PC-9 (cell line): ENCODE results near the gene CXCR5. TPM values are rescaled to one million over a fixed set of nuclear protein-coding genes. Genes with fewer than 3 reads are reported as not detected.

ENCODE experiments used
- BruUV-seq: library from RNA; stranded (reverse); fragments of 400-500 nt; replicated peaks from 2 replicates; lab custom pipeline; 2021; lab: Mats Ljungman, UMichigan
- CTCF ChIA-PET: fragments of 300-600 bp; sonication (Branson Sonifier 250); formaldehyde crosslinking; loops from one replicate; lab custom pipeline; 2022; ENCODE audit warnings: antibody characterized with exemption; lab: Charles Lee
- POLR2A ChIA-PET: fragments of 300-600 bp; sonication (Branson Sonifier 250); formaldehyde crosslinking; loops from one replicate; lab custom pipeline; 2022; ENCODE audit warnings: antibody characterized with exemption; ENCODE audit not compliant: unreplicated experiment; lab: Charles Lee
- DNase-seq, 2 experiments: peaks; one replicate each; pipeline versions ENCODE4 v3.0.0 to v3.0.0-alpha.2; 2015 to 2022; ENCODE audit warnings: mixed read lengths in 1 of 2
- H2AFZ ChIP-seq: fragments of 200-600 bp; sonication (generic); 2 replicates; pipeline ENCODE4 v1.8.1; 2017; ENCODE audit warnings: antibody characterized with exemption
- H3F3A ChIP-seq: fragments of 200-600 bp; sonication (generic); 2 replicates; pipeline ENCODE4 v1.8.1; 2017; ENCODE audit warnings: antibody characterized with exemption, mild to moderate bottlenecking, low read depth; ENCODE audit not compliant: insufficient read depth
- H3K27ac ChIP-seq: fragments of 200-600 bp; sonication (generic); 2 replicates; pipeline ENCODE4 v1.6.1; 2016; ENCODE audit warnings: mixed run types
- H3K27me3 ChIP-seq: fragments of 200-600 bp; sonication (generic); 2 replicates; pipeline ENCODE4 v1.6.1; 2016; ENCODE audit warnings: low read depth, mixed run types; ENCODE audit not compliant: insufficient read depth
- H3K36me3 ChIP-seq: fragments of 200-600 bp; sonication (generic); 2 replicates; pipeline ENCODE4 v1.6.1; 2016; ENCODE audit warnings: low read depth, mixed run types
- H3K4me1 ChIP-seq: fragments of 200-600 bp; sonication (generic); replicated peaks from 2 replicates; pipeline ENCODE4 v1.6.1; 2016; ENCODE audit warnings: mixed run types; ENCODE audit not compliant: insufficient read depth
- H3K4me2 ChIP-seq: fragments of 200-600 bp; sonication (generic); 2 replicates; pipeline ENCODE4 v1.6.1; 2017; ENCODE audit warnings: mixed run types
- H3K4me3 ChIP-seq: fragments of 200-600 bp; sonication (generic); 2 replicates; pipeline ENCODE4 v1.6.1; 2016; ENCODE audit warnings: mixed run types
- H3K79me2 ChIP-seq: fragments of 200-600 bp; sonication (generic); 2 replicates; pipeline ENCODE4 v1.6.1; 2017; ENCODE audit warnings: low read depth, mixed run types
- H3K9me2 ChIP-seq: fragments of 200-600 bp; sonication (generic); 2 replicates; pipeline ENCODE4 v1.8.1; 2017; ENCODE audit warnings: mild to moderate bottlenecking; ENCODE audit not compliant: insufficient read depth
- H3K9me3 ChIP-seq: fragments of 200-600 bp; sonication (generic); 2 replicates; pipeline ENCODE4 v1.8.1; 2016; ENCODE audit warnings: low read depth; ENCODE audit not compliant: insufficient read depth
- H4K20me1 ChIP-seq: fragments of 200-600 bp; sonication (generic); 2 replicates; pipeline ENCODE4 v1.8.1; 2017; ENCODE audit not compliant: insufficient read depth
- CTCF ChIP-seq: fragments of 200-600 bp; sonication (generic); conservative IDR thresholded peaks from 2 replicates; pipeline ENCODE4 v1.6.1; 2017; ENCODE audit warnings: mixed run types, antibody characterized with exemption, mild to moderate bottlenecking, moderate library complexity
- EZH2 ChIP-seq: fragments of 200-600 bp; sonication (generic); IDR thresholded peaks from 2 replicates; pipeline ENCODE4 v1.8.0; 2017; ENCODE audit warnings: antibody characterized with exemption, low read depth
- intact Hi-C: fragments of 100-400 bp; cut with micrococcal nuclease; formaldehyde crosslinking; loops from one replicate; pipeline ENCODE4 v1.10.0; 2022; ENCODE audit not compliant: unreplicated experiment
- total RNA-seq: library from RNA; stranded (reverse); gene quantifications from 2 replicates; pipeline ENCODE4 v1.2.3, GENCODE V29; 2021

The CXCR5 gene
- total RNA-seq, 1 experiment from 2014 or later, result not detected

- Histone ChIP-seq H3K27ac (peak overlapping the region; percentile 96), H3F3A (peaks cover 80% of the 10 kb centered on the region), H3K9me2 (no peaks in the 10 kb centered on the region), H4K20me1 (no peaks in the 10 kb centered on the region), H2AFZ (no peak overlapping the region), H3K27me3 (no peaks in the 10 kb centered on the region), H3K4me2 (peak overlapping the region; percentile 98), H3K4me3 (peak overlapping the region; percentile 50; the same call in 1 of the 2 replicates), H3K36me3 (no peaks in the 10 kb centered on the region), H3K4me1 (peaks cover 84% of the 10 kb centered on the region), H3K9me3 (no peaks in the 10 kb centered on the region), H3K79me2 (peaks cover 76% of the 10 kb centered on the region)
- intact Hi-C loops, result loop anchor here (5.0 kb wide), 1 partner anchor 402 kb away; the partner anchor contains the start of gene MCAM
- DNase-seq, result peak in 1 of 2 experiments; percentile 39
- ChIA-PET CTCF (interaction anchor here (0.6 kb wide), 1 partner anchor 14 kb away, joined by 3 read pairs; no protein-coding TSS in a partner anchor), POLR2A (no interaction called here)
- no peak for TF ChIP-seq CTCF
- no peak for TF ChIP-seq EZH2
- BruUV-seq, result no TSS peak
Observed at GRCh38 chr11:118914987-118915386, 31.3 kb downstream of the CXCR5 start.

DNA sequence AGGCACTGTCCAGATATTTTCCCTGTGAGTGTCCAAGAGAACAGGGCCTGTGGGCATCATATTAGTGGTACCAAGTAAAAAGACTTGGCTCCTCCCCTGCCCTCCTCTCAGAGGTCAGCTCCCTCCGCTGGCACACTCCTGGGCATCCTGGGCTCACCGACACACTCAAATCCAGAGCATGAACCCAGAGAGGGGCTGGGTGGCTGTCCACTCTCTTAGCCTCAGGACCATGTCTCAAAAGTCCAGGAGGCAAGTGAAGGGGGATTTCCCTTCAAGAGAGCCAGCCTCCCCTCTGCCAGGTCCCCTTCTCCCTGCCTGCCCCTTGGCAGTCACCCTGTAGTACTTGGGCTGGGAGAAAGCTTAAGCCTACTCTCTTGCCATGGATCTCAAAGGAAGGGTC lies 31.7 kb downstream of the CXCR5 start:
- Histone ChIP-seq H3K79me2 (peaks cover 76% of the 10 kb centered on the region), H3K4me1 (peaks cover 85% of the 10 kb centered on the region), H3K36me3 (no peaks in the 10 kb centered on the region), H4K20me1 (no peaks in the 10 kb centered on the region), H2AFZ (no peak overlapping the region), H3K9me2 (no peaks in the 10 kb centered on the region), H3K9me3 (no peaks in the 10 kb centered on the region), H3K4me2 (peak overlapping the region; percentile 98), H3K27me3 (no peaks in the 10 kb centered on the region), H3K27ac (peak overlapping the region; percentile 96), H3F3A (peaks cover 84% of the 10 kb centered on the region), H3K4me3 (peak overlapping the region; percentile 50; the same call in 1 of the 2 replicates)
- intact Hi-C loops, result no loop called here
- TF ChIP-seq EZH2, result no peak
- no peak for TF ChIP-seq CTCF
- POLR2A ChIA-PET, result no interaction called here
- no peak for DNase-seq
- CTCF ChIA-PET, result interaction anchor here (0.6 kb wide), 2 partner anchors 13 to 255 kb away, joined by 3 to 4 read pairs; no protein-coding TSS in a partner anchor
- BruUV-seq, result no TSS peak

DNA sequence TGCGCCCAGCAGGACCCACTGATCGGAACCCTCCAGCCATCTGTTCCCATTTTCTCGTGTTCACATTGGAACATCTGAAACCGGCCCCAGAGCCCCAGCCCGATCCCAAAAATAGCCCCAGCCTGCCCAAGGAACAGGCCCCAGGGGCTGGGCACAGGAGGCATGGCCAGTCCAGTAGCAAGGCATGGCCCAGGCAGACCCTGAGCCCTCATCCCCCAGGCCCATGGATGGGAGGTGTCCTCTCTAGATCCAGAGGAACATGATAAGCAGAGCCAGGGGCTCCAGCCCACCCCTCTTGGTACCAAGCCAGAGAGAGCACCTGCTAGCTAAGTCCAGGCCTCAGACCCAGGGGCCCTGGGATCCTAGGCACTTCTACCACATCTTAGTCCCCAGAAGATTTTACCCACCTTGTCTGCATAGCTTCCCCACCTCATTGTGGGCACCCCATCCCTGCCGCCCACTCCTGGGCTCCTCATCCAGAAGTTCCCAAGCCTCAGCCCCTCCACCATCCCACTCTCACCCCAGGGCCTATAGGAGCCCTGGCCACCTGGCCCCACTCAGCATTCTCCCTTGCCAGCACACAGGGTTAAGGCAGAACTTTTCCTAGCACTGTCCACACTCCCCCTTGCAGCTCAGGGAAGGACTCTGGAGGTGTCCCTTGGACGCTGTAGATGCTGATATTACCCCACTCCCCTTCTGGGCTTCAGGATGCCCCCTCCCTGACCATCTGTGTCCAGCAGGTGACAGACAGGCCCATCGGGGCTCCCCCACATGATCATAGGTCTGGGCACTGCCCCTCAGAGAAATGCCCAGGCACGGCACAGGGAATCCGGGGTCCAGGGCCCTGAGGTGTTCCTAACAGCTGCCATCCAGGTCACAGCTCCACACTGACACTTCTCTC lies 32.5 kb downstream of the CXCR5 start:
- H3K4me2 ChIP-seq, result peak overlapping the region; percentile 98
- H3K4me3 ChIP-seq, result peak overlapping the region; percentile 54; the same call in 1 of the 2 replicates

More for the DNA sequence above, 32.5 kb downstream of the CXCR5 start:
- Histone ChIP-seq H3K9me3 (no peaks in the 10 kb centered on the region), H3F3A (peaks cover 86% of the 10 kb centered on the region), H3K36me3 (no peaks in the 10 kb centered on the region), H3K27ac (peak overlapping the region; percentile 96), H3K4me1 (peaks cover 86% of the 10 kb centered on the region), H3K27me3 (no peaks in the 10 kb centered on the region), H3K9me2 (no peaks in the 10 kb centered on the region), H3K79me2 (peaks cover 77% of the 10 kb centered on the region), H4K20me1 (no peaks in the 10 kb centered on the region), H2AFZ (no peak overlapping the region)
- no peak for DNase-seq
- ChIA-PET POLR2A (interaction anchor here (0.7 kb wide), 1 partner anchor 126 kb away, joined by 3 read pairs; no protein-coding TSS in a partner anchor), CTCF (interaction anchor here (0.6 kb wide), 1 partner anchor 254 kb away, joined by 4 read pairs; no protein-coding TSS in a partner anchor)
- intact Hi-C loops, result no loop called here
- no peak for TF ChIP-seq EZH2
- no peak for TF ChIP-seq CTCF
- no TSS peak for BruUV-seq
